Liver (tissue), 9 donors: ENCODE data around the gene LIX1L. TPM values are rescaled to one million over a fixed set of nuclear protein-coding genes. Genes with fewer than 3 reads are reported as not detected.
A peak's percentile ranks its signal among the peaks of the same experiment; 100 is the strongest.

ENCODE experiments used
- DNase-seq: peaks from one replicate; pipeline ENCODE4 v3.0.0-alpha.2; 2017; ENCODE audit warnings: low spot score
- H3K27ac ChIP-seq, 2 donors: one replicate each; pipeline ENCODE4 v1.7.0; 2013; ENCODE audit warnings: inconsistent platforms in 2 of 2, low read length in 2 of 2, control low read depth in 1 of 2, low read depth in 1 of 2, mild to moderate bottlenecking in 1 of 2
- H3K27me3 ChIP-seq, 4 donors: one replicate each; pipeline versions ENCODE4 v1.6.1 to v1.7.0; 2013; ENCODE audit warnings: low read length in 3 of 4, inconsistent platforms in 1 of 4, mild to moderate bottlenecking in 1 of 4, moderate library complexity in 1 of 4; ENCODE audit not compliant: control insufficient read depth in 4 of 4, insufficient read depth in 4 of 4
- H3K36me3 ChIP-seq, 4 donors: one replicate each; pipeline versions ENCODE4 v1.6.1 to v1.7.0; 2013; ENCODE audit warnings: low read length in 3 of 4, mild to moderate bottlenecking in 3 of 4, low read depth in 1 of 4, moderate library complexity in 1 of 4; ENCODE audit not compliant: control insufficient read depth in 4 of 4, insufficient read depth in 3 of 4
- H3K4me1 ChIP-seq, 4 donors: one replicate each; pipeline versions ENCODE4 v1.6.1 to v1.7.0; 2013; ENCODE audit warnings: low read length in 3 of 4, mild to moderate bottlenecking in 3 of 4, moderate library complexity in 1 of 4; ENCODE audit not compliant: control insufficient read depth in 4 of 4, insufficient read depth in 4 of 4
- H3K4me3 ChIP-seq, 3 donors: one replicate each; pipeline versions ENCODE4 v1.6.1 to v1.7.0; 2013; ENCODE audit warnings: low read length in 3 of 3, control low read depth in 1 of 3, low read depth in 1 of 3, mild to moderate bottlenecking in 1 of 3
- H3K9ac ChIP-seq, 2 donors: one replicate each; pipeline ENCODE4 v1.7.0; 2013; ENCODE audit warnings: low read length in 2 of 2, mild to moderate bottlenecking in 2 of 2, moderate library complexity in 2 of 2, control low read depth in 1 of 2, low read depth in 1 of 2
- H3K9me3 ChIP-seq, 4 donors: one replicate each; pipeline versions ENCODE4 v1.6.1 to v1.7.0; 2013; ENCODE audit warnings: low read length in 3 of 4; ENCODE audit not compliant: control insufficient read depth in 4 of 4
- CTCF ChIP-seq: fragments of 150-350 bp; IDR thresholded peaks from 2 replicates; pipeline ENCODE4 v1.5.1; 2017; ENCODE audit warnings: improper control_type of control experiment, low read depth, low read length; ENCODE audit not compliant: missing input control
- EGR1 ChIP-seq, 2 donors: IDR thresholded peaks; 2 replicates each; pipeline ENCODE4 v1.6.1; 2016 to 2018; ENCODE audit warnings: antibody characterized with exemption in 2 of 2, low read depth in 2 of 2
- FOXA2 ChIP-seq: IDR thresholded peaks from 2 replicates; pipeline ENCODE4 v1.6.1; 2016; ENCODE audit warnings: antibody characterized with exemption
- GABPA ChIP-seq, 2 donors: IDR thresholded peaks in 1 of 2; conservative IDR thresholded peaks in 1 of 2; 2 replicates each; pipeline ENCODE4 v1.6.1; 2016; ENCODE audit warnings: antibody characterized with exemption in 2 of 2, mild to moderate bottlenecking in 1 of 2, moderate library complexity in 1 of 2
- HNF4G ChIP-seq: IDR thresholded peaks from 2 replicates; pipeline ENCODE4 v1.6.1; 2016; ENCODE audit warnings: antibody characterized with exemption
- MAX ChIP-seq: IDR thresholded peaks from 2 replicates; pipeline ENCODE4 v1.6.1; 2016; ENCODE audit warnings: antibody characterized with exemption
- RAD21 ChIP-seq, 2 donors: IDR thresholded peaks; 2 replicates each; pipeline ENCODE4 v1.6.1; 2016; ENCODE audit warnings: antibody characterized with exemption in 2 of 2, mild to moderate bottlenecking in 2 of 2
- REST ChIP-seq: IDR thresholded peaks from 2 replicates; pipeline ENCODE4 v1.6.1; 2016; ENCODE audit warnings: antibody characterized with exemption, mild to moderate bottlenecking
- SP1 ChIP-seq: IDR thresholded peaks from 2 replicates; pipeline ENCODE4 v1.6.1; 2018; ENCODE audit warnings: antibody characterized with exemption, mild to moderate bottlenecking
- TAF1 ChIP-seq: conservative IDR thresholded peaks from 2 replicates; pipeline ENCODE4 v1.6.1; 2016; ENCODE audit warnings: antibody characterized with exemption, mild to moderate bottlenecking
- YY1 ChIP-seq: IDR thresholded peaks from 2 replicates; pipeline ENCODE4 v1.6.1; 2016; ENCODE audit warnings: antibody characterized with exemption, mild to moderate bottlenecking
- ZBTB33 ChIP-seq: IDR thresholded peaks from 2 replicates; pipeline ENCODE4 v1.6.1; 2016; ENCODE audit warnings: antibody characterized with exemption
- WGBS: extraction: QIAGEN DNeasy Blood & Tissue Kit; methylation state at CpG from one replicate; pipeline ENCODE4 v1.1.7; 2013; 5-methylcytosine and 5-hydroxymethylcytosine counted together
- polyA plus RNA-seq, 2 donors: library from polyadenylated mRNA; stranded (reverse) in 1 of 2; unstranded in 1 of 2; fragments of 200-250 nt in 1 of 2; fragments of >200 nt in 1 of 2; fragmentation: Nextera tagmentation in 1 of 2; extraction: Ambion mirVana in 1 of 2; gene quantifications; one replicate each; pipeline versions ENCODE4 v1.2.1 to v1.2.3, GENCODE V29; 2013 to 2015
- total RNA-seq, 2 donors: library from RNA; depleted of rRNA; stranded (reverse); fragments of >200 nt; gene quantifications; one replicate each; pipeline ENCODE4 v1.2.3, GENCODE V29; 2014
- TF ChIP-seq, protein P1 (sequence below): IDR thresholded peaks from 2 replicates; pipeline ENCODE4 v1.6.1; 2016; ENCODE audit warnings: antibody characterized with exemption
- donor health status: healthy.
- donor health status: healthy.
- donor health status: healthy.
- donor health status: healthy.
- donor health status: healthy.

Gene LIX1L
- total and polyA plus RNA-seq, 4 donors: 4.6 to 8.6 (median 6.3) TPM

GRCh38 chr1:145959957-145960467, 2.2 kb upstream of the LIX1L start:
- Histone ChIP-seq H3K27me3 (no peaks in the 10 kb centered on the region), H3K4me1 (peaks cover 13 to 76% (median 54%) of the 10 kb centered on the region in 4 donors), H3K9me3 (no peaks in the 10 kb centered on the region), H3K4me3 (peak overlapping the region; percentile 56 to 71 (median 62)), H3K27ac (peak overlapping the region; percentile 39 to 86), H3K36me3 (no peaks in the 10 kb centered on the region), H3K9ac (no peak overlapping the region)
- no peak for DNase-seq
- WGBS: 11% methylated on average over 12 of the region's 12 CpGs
- no peak for TF ChIP-seq TAF1

- Histone ChIP-seq H3K4me3 (no peak overlapping the region), H3K4me1 (peaks cover 13 to 79% (median 59%) of the 10 kb centered on the region in 4 donors), H3K9me3 (no peaks in the 10 kb centered on the region), H3K27ac (no peak overlapping the region), H3K9ac (no peak overlapping the region), H3K36me3 (no peaks in the 10 kb centered on the region), H3K27me3 (no peaks in the 10 kb centered on the region)
- no peak for TF ChIP-seq CTCF
- TF ChIP-seq REST: no peak
- TF ChIP-seq SP1: no peak
- no peak for TF ChIP-seq MAX
- TF ChIP-seq GABPA (IDR thresholded peaks at IDR 0.05 in 1 of 2, conservative IDR thresholded peaks at IDR 0.05 in 1 of 2): no peak
- no peak for TF ChIP-seq YY1
- no peak for TF ChIP-seq TAF1
- no peak for TF ChIP-seq FOXA2
- no peak for TF ChIP-seq ZBTB33
- TF ChIP-seq, protein P1, sequence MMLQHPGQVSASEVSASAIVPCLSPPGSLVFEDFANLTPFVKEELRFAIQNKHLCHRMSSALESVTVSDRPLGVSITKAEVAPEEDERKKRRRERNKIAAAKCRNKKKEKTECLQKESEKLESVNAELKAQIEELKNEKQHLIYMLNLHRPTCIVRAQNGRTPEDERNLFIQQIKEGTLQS: no peak
- TF ChIP-seq RAD21 (IDR thresholded peaks at IDR 0.05): no peak
- TF ChIP-seq EGR1 (IDR thresholded peaks at IDR 0.05; ENCODE audit: low read depth in 2 of 2): no peak
- TF ChIP-seq HNF4G: no peak
- no peak for DNase-seq
These were observed 1.5 kb upstream of the LIX1L start for GRCh38 chr1:145959333-145959732.
